Skeletal muscle satellite cell (primary cell): ENCODE data around the gene KRT9.

ENCODE experiments used
- H3K27me3 ChIP-seq: 2 replicates; pipeline ENCODE4 v1.7.0; 2013; ENCODE audit warnings: low read length; ENCODE audit not compliant: control insufficient read depth, insufficient read depth
- H3K36me3 ChIP-seq: 2 replicates; pipeline ENCODE4 v1.7.0; 2013; ENCODE audit warnings: mild to moderate bottlenecking, control low read depth, low read length; ENCODE audit not compliant: insufficient read depth
- H3K4me1 ChIP-seq: 2 replicates; pipeline ENCODE4 v1.7.0; 2013; ENCODE audit warnings: low read length; ENCODE audit not compliant: control insufficient read depth, insufficient read depth
- H3K4me2 ChIP-seq: 2 replicates; pipeline ENCODE4 v1.7.0; 2013; ENCODE audit warnings: mild to moderate bottlenecking, low read length
- H3K4me3 ChIP-seq: 2 replicates; pipeline ENCODE4 v1.7.0; 2013; ENCODE audit warnings: low read length
- H3K9ac ChIP-seq: 2 replicates; pipeline ENCODE4 v1.7.0; 2013; ENCODE audit warnings: mild to moderate bottlenecking, low read depth, low read length, moderate library complexity
- H3K9me3 ChIP-seq: replicated peaks from 2 replicates; pipeline ENCODE4 v1.7.0; 2013; ENCODE audit warnings: mild to moderate bottlenecking, control low read depth, low read length

Gene KRT9

DNA sequence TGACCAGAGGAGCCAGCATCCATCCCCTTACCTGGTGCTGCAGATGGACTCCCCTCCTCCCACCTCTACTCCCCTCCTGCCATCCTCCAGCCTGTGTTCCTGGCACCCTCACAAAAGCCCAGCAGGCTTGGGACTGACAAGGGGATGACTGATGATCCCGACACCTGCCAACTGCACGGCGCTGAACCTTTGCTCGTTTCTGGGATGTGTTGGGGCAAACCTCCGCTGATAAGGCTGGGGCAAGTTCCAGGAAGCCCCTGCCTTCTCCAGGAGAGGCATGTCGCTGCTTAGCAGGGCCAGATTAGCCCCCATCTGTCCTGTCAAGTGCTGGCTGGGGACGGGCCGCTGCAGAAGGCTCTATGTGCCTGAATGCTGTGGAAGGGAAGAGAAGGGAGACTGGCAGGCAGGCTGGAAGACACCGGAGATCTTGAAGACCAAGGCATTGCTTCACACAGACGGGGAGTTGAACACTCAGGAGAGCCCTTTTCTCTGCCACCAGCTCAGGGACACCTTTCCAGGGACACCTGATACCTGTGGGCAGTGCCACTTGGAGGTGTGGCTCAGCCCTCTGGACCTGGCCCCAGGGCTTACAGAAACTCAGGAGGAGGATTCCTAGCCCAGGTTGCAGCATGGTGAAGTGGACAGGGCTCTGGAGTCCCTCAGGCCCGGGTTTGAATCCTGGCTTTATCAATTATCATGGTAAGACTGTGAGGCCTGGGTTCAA, 52.2 kb downstream of the KRT9 start:
- Histone ChIP-seq H3K36me3 (no peaks in the 10 kb centered on the region), H3K9me3 (no peaks in the 10 kb centered on the region), H3K4me1 (peaks cover 32% of the 10 kb centered on the region), H3K4me2 (no peak overlapping the region), H3K4me3 (no peak overlapping the region), H3K9ac (no peak overlapping the region), H3K27me3 (peaks cover 4% of the 10 kb centered on the region)

- H3K9ac ChIP-seq: no peak within 1 kb of the TSS
- H3K36me3 ChIP-seq: no peaks in the 10 kb centered on the region
- peaks cover 4% of the 10 kb centered on the region for H3K27me3 ChIP-seq
- H3K4me3 ChIP-seq: no peak within 1 kb of the TSS
- H3K4me2 ChIP-seq: no peak within 1 kb of the TSS
- H3K9me3 ChIP-seq: no peaks in the 10 kb centered on the region
- peaks cover 30% of the 10 kb centered on the region for H3K4me1 ChIP-seq
Observed at GRCh38 chr17:41518789-41519449, 52.9 kb downstream of the KRT9 start, which contains the start of gene KRT15. Gene KRT15 (minus strand): TSS chr17:41518890. CDS start chr17:41518827, 63 bp downstream.

DNA sequence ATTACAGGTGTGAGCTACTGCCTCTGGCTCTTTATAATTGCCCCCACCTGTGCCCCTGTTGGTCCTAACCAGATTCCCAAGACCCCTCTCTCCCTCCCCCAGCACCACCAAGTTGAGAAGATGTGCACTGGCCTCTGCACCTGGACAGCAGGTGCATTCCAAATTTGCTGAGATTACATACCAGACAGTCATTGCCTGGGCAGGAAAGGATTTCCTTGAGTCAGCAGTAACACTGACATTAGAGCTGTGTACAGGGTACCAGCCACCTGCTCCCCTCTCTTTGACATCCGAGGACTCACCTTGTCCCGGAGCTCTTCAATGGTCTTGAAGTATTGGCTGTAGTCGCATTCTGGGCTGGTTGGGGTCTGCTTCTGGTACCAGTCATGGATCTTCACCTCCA, 53.8 kb downstream of the KRT9 start:
- Histone ChIP-seq H3K36me3 (no peaks in the 10 kb centered on the region), H3K4me2 (no peak overlapping the region), H3K9ac (no peak overlapping the region), H3K27me3 (peaks cover 4% of the 10 kb centered on the region), H3K4me1 (peaks cover 22% of the 10 kb centered on the region), H3K9me3 (no peaks in the 10 kb centered on the region), H3K4me3 (no peak overlapping the region)

DNA sequence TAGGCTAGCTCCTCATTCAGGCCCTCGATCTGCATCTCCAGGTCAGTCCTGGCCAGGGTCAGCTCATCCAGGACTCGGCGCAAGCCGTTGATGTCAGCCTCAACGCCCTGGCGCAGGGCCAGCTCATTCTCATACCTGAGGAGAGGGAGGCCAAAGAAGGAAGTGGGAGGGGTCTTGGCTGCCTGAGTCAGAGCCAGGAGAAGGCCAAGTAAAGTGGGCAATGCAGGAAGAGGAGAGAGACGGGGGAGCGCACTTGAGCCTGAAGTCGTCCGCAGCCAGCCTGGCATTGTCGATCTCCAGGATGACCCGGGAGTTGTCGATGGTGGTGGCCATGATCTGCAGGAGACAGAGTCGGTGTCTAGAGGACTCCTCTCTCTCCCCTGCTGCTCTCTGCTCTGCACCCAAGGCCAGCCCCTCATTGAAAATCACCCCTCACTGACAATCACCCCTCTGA, 55.0 kb downstream of the KRT9 start:
- Histone ChIP-seq H3K4me1 (peaks cover 12% of the 10 kb centered on the region), H3K9ac (no peak overlapping the region), H3K4me3 (no peak overlapping the region), H3K4me2 (no peak overlapping the region), H3K36me3 (no peaks in the 10 kb centered on the region), H3K9me3 (no peaks in the 10 kb centered on the region), H3K27me3 (peaks cover 4% of the 10 kb centered on the region)

- no peak overlapping the region for H3K4me2 ChIP-seq
- H3K9ac ChIP-seq: no peak overlapping the region
- no peaks in the 10 kb centered on the region for H3K9me3 ChIP-seq
- no peaks in the 10 kb centered on the region for H3K36me3 ChIP-seq
- H3K4me3 ChIP-seq: no peak overlapping the region
- peaks cover 6% of the 10 kb centered on the region for H3K4me1 ChIP-seq
- H3K27me3 ChIP-seq: peaks cover 4% of the 10 kb centered on the region
Observed at GRCh38 chr17:41516147-41516829, 55.6 kb downstream of the KRT9 start.
